ENCODE measurements around the gene FBXL17. TPM values are rescaled to one million over a fixed set of nuclear protein-coding genes. Genes with fewer than 3 reads are reported as not detected.
"Not testable (repeated sequence)": the region's sequence is repeated elsewhere in the genome, so short reads cannot be mapped to it uniquely, and the experiment has no call there.

The FBXL17 gene
- total RNA-seq, 4 donors from 2014 or later: 10.7 to 31.6 (median 22.1) TPM

DNA sequence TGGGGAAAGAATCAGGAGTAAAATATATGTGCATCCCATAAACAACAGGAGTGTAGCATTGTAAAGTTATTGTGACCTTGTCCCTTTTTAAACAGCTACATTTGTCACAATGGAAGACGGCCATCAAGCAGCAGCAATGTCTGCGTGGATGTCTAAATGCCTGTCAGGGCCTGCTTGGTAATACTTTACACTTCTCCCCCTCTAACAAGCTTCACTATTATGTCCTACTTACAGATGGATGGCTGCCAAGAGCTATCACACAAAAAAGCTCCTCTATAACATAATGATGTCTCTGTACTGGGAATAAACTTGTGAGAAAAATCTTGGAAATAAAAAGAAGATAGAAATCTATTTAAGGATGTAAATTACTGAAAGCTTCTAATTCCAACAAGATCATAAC, 213.0 kb downstream of the FBXL17 start:
- Histone ChIP-seq H3K27ac (no peak overlapping the region), H3K9me3 (no peaks in the 10 kb centered on the region), H3K4me1 (no peaks in the 10 kb centered on the region), H3K36me3 (no peaks in the 10 kb centered on the region), H3K4me3 (no peak overlapping the region), H3K27me3 (no peaks in the 10 kb centered on the region)
- DNase-seq: no peak
- TF ChIP-seq, protein P1, sequence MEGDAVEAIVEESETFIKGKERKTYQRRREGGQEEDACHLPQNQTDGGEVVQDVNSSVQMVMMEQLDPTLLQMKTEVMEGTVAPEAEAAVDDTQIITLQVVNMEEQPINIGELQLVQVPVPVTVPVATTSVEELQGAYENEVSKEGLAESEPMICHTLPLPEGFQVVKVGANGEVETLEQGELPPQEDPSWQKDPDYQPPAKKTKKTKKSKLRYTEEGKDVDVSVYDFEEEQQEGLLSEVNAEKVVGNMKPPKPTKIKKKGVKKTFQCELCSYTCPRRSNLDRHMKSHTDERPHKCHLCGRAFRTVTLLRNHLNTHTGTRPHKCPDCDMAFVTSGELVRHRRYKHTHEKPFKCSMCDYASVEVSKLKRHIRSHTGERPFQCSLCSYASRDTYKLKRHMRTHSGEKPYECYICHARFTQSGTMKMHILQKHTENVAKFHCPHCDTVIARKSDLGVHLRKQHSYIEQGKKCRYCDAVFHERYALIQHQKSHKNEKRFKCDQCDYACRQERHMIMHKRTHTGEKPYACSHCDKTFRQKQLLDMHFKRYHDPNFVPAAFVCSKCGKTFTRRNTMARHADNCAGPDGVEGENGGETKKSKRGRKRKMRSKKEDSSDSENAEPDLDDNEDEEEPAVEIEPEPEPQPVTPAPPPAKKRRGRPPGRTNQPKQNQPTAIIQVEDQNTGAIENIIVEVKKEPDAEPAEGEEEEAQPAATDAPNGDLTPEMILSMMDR (IDR thresholded peaks at IDR 0.05): no peak
- no peak for TF ChIP-seq POLR2A (IDR thresholded peaks at IDR 0.05)

GRCh38 chr5:108167174-108167573, 214.7 kb downstream of the FBXL17 start:
- H3K4me1 ChIP-seq: no peaks in the 10 kb centered on the region
- no peak overlapping the region for H3K27ac ChIP-seq
- H3K36me3 ChIP-seq: no peaks in the 10 kb centered on the region
- DNase-seq: no peak
- no peak overlapping the region for H3K4me3 ChIP-seq
- H3K27me3 ChIP-seq: no peaks in the 10 kb centered on the region
- H3K9me3 ChIP-seq: no peaks in the 10 kb centered on the region
- TF ChIP-seq, protein P1 (IDR thresholded peaks at IDR 0.05): no peak
- TF ChIP-seq POLR2A (IDR thresholded peaks at IDR 0.05): no peak

GRCh38 chr5:108164574-108164973, 217.3 kb downstream of the FBXL17 start:
- no peak for DNase-seq
- Histone ChIP-seq H3K4me3 (no peak overlapping the region), H3K36me3 (no peaks in the 10 kb centered on the region), H3K27me3 (no peaks in the 10 kb centered on the region), H3K27ac (no peak overlapping the region), H3K4me1 (no peaks in the 10 kb centered on the region), H3K9me3 (no peaks in the 10 kb centered on the region)
- no peak for TF ChIP-seq POLR2A (IDR thresholded peaks at IDR 0.05)
- TF ChIP-seq, protein P1 (IDR thresholded peaks at IDR 0.05): no peak

GRCh38 chr5:108152854-108153253, 229.0 kb downstream of the FBXL17 start:
- H3K9me3 ChIP-seq, H3K27ac ChIP-seq, DNase-seq, H3K4me3 ChIP-seq, H3K36me3 ChIP-seq, H3K4me1 ChIP-seq, H3K27me3 ChIP-seq: not testable (repeated sequence)

- H3K4me1 ChIP-seq: no peaks in the 10 kb centered on the region
- H3K27me3 ChIP-seq: no peaks in the 10 kb centered on the region
- no peak for DNase-seq
- TF ChIP-seq POLR2A (IDR thresholded peaks at IDR 0.05): no peak
- TF ChIP-seq, protein P1 (IDR thresholded peaks at IDR 0.05): no peak
- no peaks in the 10 kb centered on the region for H3K9me3 ChIP-seq
- no peak overlapping the region for H3K4me3 ChIP-seq
- no peak overlapping the region for H3K27ac ChIP-seq
- H3K36me3 ChIP-seq: no peaks in the 10 kb centered on the region
These were observed 232.5 kb downstream of the FBXL17 start for GRCh38 chr5:108149369-108149768.

DNA sequence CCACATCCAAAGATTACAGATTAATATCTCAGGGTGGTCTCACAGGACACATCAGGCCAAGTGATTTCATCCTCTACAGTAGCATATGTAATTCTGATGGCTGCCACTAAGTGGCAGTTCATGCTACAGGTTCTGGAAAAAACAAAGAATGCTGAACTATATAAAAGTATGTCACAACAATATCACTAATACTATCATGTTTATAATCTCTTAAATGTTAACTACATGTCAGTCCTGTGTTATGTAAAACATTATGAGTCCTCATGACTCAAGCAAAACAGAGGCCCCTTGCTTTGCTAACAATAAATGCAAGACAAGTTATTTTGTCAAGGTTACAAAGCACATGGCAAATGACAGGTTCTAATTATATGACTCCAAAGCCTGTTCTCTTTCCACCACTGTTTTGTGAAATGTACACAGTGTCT, 233.2 kb downstream of the FBXL17 start:
- Histone ChIP-seq H3K27me3 (no peaks in the 10 kb centered on the region), H3K36me3 (no peaks in the 10 kb centered on the region), H3K27ac (no peak overlapping the region), H3K4me3 (no peak overlapping the region), H3K9me3 (no peaks in the 10 kb centered on the region), H3K4me1 (no peaks in the 10 kb centered on the region)
- TF ChIP-seq, protein P1 (IDR thresholded peaks at IDR 0.05): peak in 4 of 6 experiments; percentile 38 to 46 (median 44)
- no peak for TF ChIP-seq POLR2A (IDR thresholded peaks at IDR 0.05)
- no peak for DNase-seq

All from Peyer's patch (tissue), 4 donors.